SK-N-SH (cell line): ENCODE results near the gene TNFAIP2. TPM values are rescaled to one million over a fixed set of nuclear protein-coding genes. Genes with fewer than 3 reads are reported as not detected.

Experiments used
- CTCF ChIA-PET: fragments of 300-600, 350-600 bp; formaldehyde crosslinking; extraction: SDS; loops from one replicate; lab custom pipeline; 2021; lab: Yijun Ruan, JAX
- POLR2A ChIA-PET: fragments of 350-600 bp; sonication (Branson Sonifier 250); formaldehyde crosslinking; extraction: SDS; loops from one replicate; lab custom pipeline; 2020; ENCODE audit warnings: antibody characterized with exemption, inconsistent platforms; lab: Yijun Ruan, JAX
- DNase-seq: peaks from one replicate; pipeline ENCODE4 v3.0.0; 2012
- H2AFZ ChIP-seq: fragments of 200-600 bp; sonication (generic); 2 replicates; pipeline ENCODE4 v1.8.1; 2016; ENCODE audit warnings: antibody characterized with exemption, mild to moderate bottlenecking, low read depth
- H3F3A ChIP-seq: fragments of 200-600 bp; sonication (generic); replicated peaks from 2 replicates; pipeline ENCODE3; 2016; ENCODE audit warnings: antibody characterized with exemption, mild to moderate bottlenecking; ENCODE audit not compliant: insufficient read depth
- H3K27ac ChIP-seq, 2 experiments: fragments of 200-500 bp in 1 of 2; fragments of 200-600 bp in 1 of 2; sonication (Bioruptor generic) in 1 of 2; sonication (generic), shearing (Covaris generic) in 1 of 2; 2 replicates each; pipeline versions ENCODE4 v1.5.1 to v1.6.1; 2014 to 2016; ENCODE audit warnings: low read depth in 2 of 2, inconsistent platforms in 1 of 2, low read length in 1 of 2, mild to moderate bottlenecking in 1 of 2, mixed read lengths in 1 of 2
- H3K27me3 ChIP-seq: fragments of 200-600 bp; sonication (generic), shearing (Covaris generic); 2 replicates; pipeline ENCODE4 v1.6.1; 2016; ENCODE audit warnings: mixed run types; ENCODE audit not compliant: insufficient read depth
- H3K36me3 ChIP-seq, 2 experiments: fragments of 200-500 bp in 1 of 2; fragments of 200-600 bp in 1 of 2; sonication (Bioruptor generic) in 1 of 2; sonication (generic) in 1 of 2; replicated peaks in 1 of 2; 2 replicates each; pipeline versions ENCODE3 to v1.5.1; 2014 to 2016; ENCODE audit warnings: low read length in 1 of 2, mild to moderate bottlenecking in 1 of 2; ENCODE audit not compliant: insufficient read depth in 2 of 2, control insufficient read depth in 1 of 2
- H3K4me1 ChIP-seq, 2 experiments: fragments of 200-500 bp in 1 of 2; fragments of 200-600 bp in 1 of 2; sonication (Bioruptor generic) in 1 of 2; sonication (generic), shearing (Covaris generic) in 1 of 2; 2 replicates each; pipeline versions ENCODE4 v1.5.1 to v1.6.1; 2014 to 2016; ENCODE audit warnings: low read depth in 1 of 2, low read length in 1 of 2, mixed run types in 1 of 2; ENCODE audit not compliant: insufficient read depth in 2 of 2, control insufficient read depth in 1 of 2
- H3K4me2 ChIP-seq: fragments of 200-600 bp; sonication (generic), shearing (Covaris generic); 2 replicates; pipeline ENCODE4 v1.6.1; 2017; ENCODE audit warnings: mixed run types
- H3K4me3 ChIP-seq, 2 experiments: fragments of 200-500 bp in 1 of 2; fragments of 200-600 bp in 1 of 2; sonication (Bioruptor generic) in 1 of 2; sonication (generic), shearing (Covaris generic) in 1 of 2; 2 replicates each; pipeline versions ENCODE4 v1.5.1 to v1.8.1; 2014 to 2016; ENCODE audit warnings: low read depth in 2 of 2, inconsistent platforms in 1 of 2, low read length in 1 of 2, mild to moderate bottlenecking in 1 of 2, mixed read lengths in 1 of 2, moderate library complexity in 1 of 2
- H3K79me2 ChIP-seq: fragments of 200-600 bp; sonication (generic); 2 replicates; pipeline ENCODE4 v1.8.1; 2017; ENCODE audit warnings: mild to moderate bottlenecking; ENCODE audit not compliant: insufficient read depth
- H3K9ac ChIP-seq: fragments of 200-600 bp; sonication (generic); 2 replicates; pipeline ENCODE4 v1.6.1; 2017; ENCODE audit warnings: mixed run types
- H3K9me2 ChIP-seq: fragments of 200-600 bp; sonication (generic); 2 replicates; pipeline ENCODE4 v1.6.1; 2017; ENCODE audit warnings: mixed run types
- H3K9me3 ChIP-seq: fragments of 200-600 bp; sonication (generic); 2 replicates; pipeline ENCODE4 v1.6.1; 2017; ENCODE audit warnings: mixed run types, mild to moderate bottlenecking, moderate library complexity
- H4K20me1 ChIP-seq: fragments of 200-600 bp; sonication (generic); 2 replicates; pipeline ENCODE4 v1.6.1; 2017; ENCODE audit warnings: mild to moderate bottlenecking, mixed run types; ENCODE audit not compliant: insufficient read depth
- CHD2 ChIP-seq: fragments of 150-350 bp; IDR thresholded peaks from 2 replicates; pipeline ENCODE4 v1.6.1; 2018; ENCODE audit warnings: low read length; ENCODE audit not compliant: partially characterized antibody
- ELF1 ChIP-seq: IDR thresholded peaks from 2 replicates; pipeline ENCODE4 v1.4.0; 2012
- EZH2phosphoT487 ChIP-seq: fragments of 200-600 bp; sonication (generic); IDR thresholded peaks from 2 replicates; pipeline ENCODE4 v1.6.1; 2017; ENCODE audit warnings: low read depth, mixed run types, mild to moderate bottlenecking, antibody characterized with exemption, moderate library complexity, borderline replicate concordance
- FOSL2 ChIP-seq: IDR thresholded peaks from 2 replicates; pipeline ENCODE4 v1.4.0; 2012; ENCODE audit warnings: low read depth, mild to moderate bottlenecking, moderate library complexity, borderline replicate concordance
- FOXM1 ChIP-seq: IDR thresholded peaks from 2 replicates; pipeline ENCODE4 v1.4.0; 2012; ENCODE audit warnings: low read depth, mild to moderate bottlenecking
- MEF2A ChIP-seq: IDR thresholded peaks from 2 replicates; pipeline ENCODE4 v1.4.0; 2012; ENCODE audit warnings: low read depth, borderline replicate concordance
- NFIC ChIP-seq: IDR thresholded peaks from 2 replicates; pipeline ENCODE4 v1.4.0; 2012; ENCODE audit warnings: borderline replicate concordance
- NRF1 ChIP-seq: IDR thresholded peaks from 2 replicates; pipeline ENCODE4 v1.6.1; 2012; ENCODE audit warnings: low read depth, mild to moderate bottlenecking, low read length
- RAD21 ChIP-seq: IDR thresholded peaks from 2 replicates; pipeline ENCODE4 v1.6.1; 2012; ENCODE audit warnings: mild to moderate bottlenecking, low read length
- RXRA ChIP-seq: IDR thresholded peaks from 2 replicates; pipeline ENCODE4 v1.4.0; 2012; ENCODE audit warnings: low read depth, mild to moderate bottlenecking, borderline replicate concordance
- TCF12 ChIP-seq: IDR thresholded peaks from 2 replicates; pipeline ENCODE4 v1.4.0; 2012
- WGBS: methylation state at CpG from one replicate; pipeline ENCODE4 v1.1.6; 2017; ENCODE audit warnings: low lambda C conversion rate; 5-methylcytosine and 5-hydroxymethylcytosine counted together
- polyA plus RNA-seq, 3 experiments: library from polyadenylated mRNA; depleted of rRNA; stranded (reverse); fragments of >200 nt; gene quantifications; 2 replicates each; pipeline ENCODE4 v1.2.3, GENCODE V29; 2012
- TF ChIP-seq, protein P1 (sequence below): IDR thresholded peaks from 2 replicates; pipeline ENCODE4 v1.4.0; 2012; ENCODE audit warnings: low read depth
- TF ChIP-seq, protein P2 (sequence below): IDR thresholded peaks from 2 replicates; pipeline ENCODE4 v1.4.0; 2012; ENCODE audit warnings: low read depth, borderline replicate concordance
- TF ChIP-seq, protein P3 (sequence below): IDR thresholded peaks from 2 replicates; pipeline ENCODE4 v1.6.1; 2012; ENCODE audit warnings: mild to moderate bottlenecking, low read depth, low read length, moderate library complexity

TNFAIP2 gene
- polyA plus RNA-seq, 1 of the 3 experiments (the other 2 are of a cell fraction), result 16.0 TPM

DNA sequence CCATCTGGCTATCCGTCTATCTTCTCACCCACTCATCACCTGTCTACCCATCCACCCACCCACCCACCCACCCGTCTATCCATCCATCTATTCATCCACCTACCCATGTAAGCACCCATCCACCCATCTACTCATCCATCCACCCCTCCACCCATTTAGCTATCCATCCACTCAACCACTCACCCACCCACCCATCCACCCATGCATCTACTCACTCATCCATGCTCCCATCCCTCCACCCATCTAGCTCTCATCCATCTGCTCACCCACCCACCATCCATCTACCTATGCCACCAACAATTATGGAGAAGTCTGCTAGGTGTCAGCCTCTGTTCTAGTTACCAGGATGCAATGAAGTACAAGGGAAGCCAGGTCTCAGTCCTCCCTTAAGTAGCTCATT lies 11.1 kb downstream of the TNFAIP2 start:
- H3F3A ChIP-seq, result peaks cover 3% of the 10 kb centered on the region
- no peaks in the 10 kb centered on the region for H4K20me1 ChIP-seq
- H3K27ac ChIP-seq, result no peak overlapping the region
- DNase-seq, result no peak
- H3K79me2 ChIP-seq, result no peaks in the 10 kb centered on the region
- WGBS, result 83% methylated on average over 2 of the region's 2 CpGs
- peaks cover 22 to 37% of the 10 kb centered on the region in 2 experiments; a peak in 3 of 4 replicates for H3K4me1 ChIP-seq
- H3K4me2 ChIP-seq, result no peak overlapping the region
- H2AFZ ChIP-seq, result no peak overlapping the region
- no peaks in the 10 kb centered on the region for H3K36me3 ChIP-seq
- no peaks in the 10 kb centered on the region for H3K9me3 ChIP-seq
- POLR2A ChIA-PET, result no interaction called here
- H3K9ac ChIP-seq, result no peak overlapping the region
- TF ChIP-seq MEF2A (no peak), CHD2 (no peak), ELF1 (no peak), RAD21 (no peak), NFIC (no peak), NRF1 (no peak), FOSL2 (no peak)
- TF ChIP-seq, protein P1, sequence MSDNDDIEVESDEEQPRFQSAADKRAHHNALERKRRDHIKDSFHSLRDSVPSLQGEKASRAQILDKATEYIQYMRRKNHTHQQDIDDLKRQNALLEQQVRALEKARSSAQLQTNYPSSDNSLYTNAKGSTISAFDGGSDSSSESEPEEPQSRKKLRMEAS, result no peak
- TF ChIP-seq, protein P2, sequence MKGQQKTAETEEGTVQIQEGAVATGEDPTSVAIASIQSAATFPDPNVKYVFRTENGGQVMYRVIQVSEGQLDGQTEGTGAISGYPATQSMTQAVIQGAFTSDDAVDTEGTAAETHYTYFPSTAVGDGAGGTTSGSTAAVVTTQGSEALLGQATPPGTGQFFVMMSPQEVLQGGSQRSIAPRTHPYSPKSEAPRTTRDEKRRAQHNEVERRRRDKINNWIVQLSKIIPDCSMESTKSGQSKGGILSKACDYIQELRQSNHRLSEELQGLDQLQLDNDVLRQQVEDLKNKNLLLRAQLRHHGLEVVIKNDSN, result no peak
- TF ChIP-seq, all 33 proteins: peak for 0
- Histone ChIP-seq H3K4me3 (no peak overlapping the region), H3K27me3 (no peaks in the 10 kb centered on the region), H3K9me2 (no peaks in the 10 kb centered on the region)
- CTCF ChIA-PET, result interaction anchor here (0.6 to 1.3 kb wide), 3 partner anchors 27 to 30 kb away, joined by 3 to 4 read pairs (median 3); no protein-coding TSS in a partner anchor

GRCh38 chr14:103134919-103135318 lies 11.7 kb downstream of the TNFAIP2 start:
- Histone ChIP-seq H3K4me2 (no peak overlapping the region), H3K4me3 (no peak overlapping the region), H3K9me3 (no peaks in the 10 kb centered on the region)
- POLR2A ChIA-PET, result no interaction called here
- TF ChIP-seq, protein P3, sequence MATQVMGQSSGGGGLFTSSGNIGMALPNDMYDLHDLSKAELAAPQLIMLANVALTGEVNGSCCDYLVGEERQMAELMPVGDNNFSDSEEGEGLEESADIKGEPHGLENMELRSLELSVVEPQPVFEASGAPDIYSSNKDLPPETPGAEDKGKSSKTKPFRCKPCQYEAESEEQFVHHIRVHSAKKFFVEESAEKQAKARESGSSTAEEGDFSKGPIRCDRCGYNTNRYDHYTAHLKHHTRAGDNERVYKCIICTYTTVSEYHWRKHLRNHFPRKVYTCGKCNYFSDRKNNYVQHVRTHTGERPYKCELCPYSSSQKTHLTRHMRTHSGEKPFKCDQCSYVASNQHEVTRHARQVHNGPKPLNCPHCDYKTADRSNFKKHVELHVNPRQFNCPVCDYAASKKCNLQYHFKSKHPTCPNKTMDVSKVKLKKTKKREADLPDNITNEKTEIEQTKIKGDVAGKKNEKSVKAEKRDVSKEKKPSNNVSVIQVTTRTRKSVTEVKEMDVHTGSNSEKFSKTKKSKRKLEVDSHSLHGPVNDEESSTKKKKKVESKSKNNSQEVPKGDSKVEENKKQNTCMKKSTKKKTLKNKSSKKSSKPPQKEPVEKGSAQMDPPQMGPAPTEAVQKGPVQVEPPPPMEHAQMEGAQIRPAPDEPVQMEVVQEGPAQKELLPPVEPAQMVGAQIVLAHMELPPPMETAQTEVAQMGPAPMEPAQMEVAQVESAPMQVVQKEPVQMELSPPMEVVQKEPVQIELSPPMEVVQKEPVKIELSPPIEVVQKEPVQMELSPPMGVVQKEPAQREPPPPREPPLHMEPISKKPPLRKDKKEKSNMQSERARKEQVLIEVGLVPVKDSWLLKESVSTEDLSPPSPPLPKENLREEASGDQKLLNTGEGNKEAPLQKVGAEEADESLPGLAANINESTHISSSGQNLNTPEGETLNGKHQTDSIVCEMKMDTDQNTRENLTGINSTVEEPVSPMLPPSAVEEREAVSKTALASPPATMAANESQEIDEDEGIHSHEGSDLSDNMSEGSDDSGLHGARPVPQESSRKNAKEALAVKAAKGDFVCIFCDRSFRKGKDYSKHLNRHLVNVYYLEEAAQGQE, result no peak
- TF ChIP-seq TCF12 (no peak), CHD2 (no peak), FOXM1 (no peak), EZH2phosphoT487 (no peak), RXRA (no peak)
- TF ChIP-seq, all 33 proteins: peak for 0
- 93% methylated on average over 5 of the region's 14 CpGs for WGBS
- Histone ChIP-seq H3K4me1 (peaks cover 21 to 32% of the 10 kb centered on the region in 2 experiments; a peak in 3 of 4 replicates), H3F3A (peaks cover 6% of the 10 kb centered on the region), H3K27me3 (no peaks in the 10 kb centered on the region), H3K36me3 (no peaks in the 10 kb centered on the region), H3K9me2 (no peaks in the 10 kb centered on the region), H3K27ac (no peak overlapping the region), H3K79me2 (no peaks in the 10 kb centered on the region), H2AFZ (no peak overlapping the region), H3K9ac (no peak overlapping the region), H4K20me1 (no peaks in the 10 kb centered on the region)
- DNase-seq, result no peak
- CTCF ChIA-PET, result interaction anchor here (3.0 to 6.3 kb wide), 2 partner anchors 8 to 30 kb away, joined by 16 to 45 read pairs; no protein-coding TSS in a partner anchor
